RWPE1 (cell line): ENCODE data around the gene KDM6A.

Experiments
- CTCF ChIA-PET: fragments of 350-600 bp; sonication (Branson Sonifier 250); formaldehyde crosslinking; extraction: SDS; loops from one replicate; lab custom pipeline; 2021; lab: Yijun Ruan, JAX
- POLR2A ChIA-PET: fragments of 400-600 bp; formaldehyde crosslinking; extraction: SDS; loops from one replicate; lab custom pipeline; 2020; ENCODE audit warnings: antibody characterized with exemption; ENCODE audit not compliant: low non-redundant PET; lab: Yijun Ruan, JAX
- DNase-seq: peaks from one replicate; pipeline ENCODE4 v3.0.0; 2012; ENCODE audit warnings: low spot score
- H3K27ac ChIP-seq: fragments of 450-650 bp; 2 replicates; pipeline ENCODE4 v1.5.1; 2017
- CTCF ChIP-seq: fragments of 450-650 bp; conservative IDR thresholded peaks from 2 replicates; pipeline ENCODE4 v1.5.1; 2017; ENCODE audit warnings: low read depth, mild to moderate bottlenecking

The KDM6A gene

GRCh38 chrX:45142185-45142584, 269.2 kb downstream of the KDM6A start:
- ChIA-PET CTCF (interaction anchor here (0.6 kb wide), 1 partner anchor 23 kb away, joined by 6 read pairs; no protein-coding TSS in a partner anchor), POLR2A (no interaction called here)
- no peak for TF ChIP-seq CTCF
- no peak overlapping the region for H3K27ac ChIP-seq
- no peak for DNase-seq

- no peak for DNase-seq
- ChIA-PET POLR2A (no interaction called here), CTCF (no interaction called here)
- no peak overlapping the region for H3K27ac ChIP-seq
- TF ChIP-seq CTCF: no peak
Measured at GRCh38 chrX:45143455-45143854, 270.5 kb downstream of the KDM6A start.

- CTCF ChIA-PET: no interaction called here
- no peak for TF ChIP-seq CTCF
- POLR2A ChIA-PET: no interaction called here
- no peak for DNase-seq
- no peak overlapping the region for H3K27ac ChIP-seq
Measured at GRCh38 chrX:45145492-45146215, 272.7 kb downstream of the KDM6A start.

GRCh38 chrX:45150821-45151220, 277.8 kb downstream of the KDM6A start:
- POLR2A ChIA-PET: no interaction called here
- no peak overlapping the region for H3K27ac ChIP-seq
- TF ChIP-seq CTCF: no peak
- DNase-seq: no peak
- CTCF ChIA-PET: no interaction called here

GRCh38 chrX:45154033-45154360, 281.0 kb downstream of the KDM6A start:
- POLR2A ChIA-PET: no interaction called here
- DNase-seq: no peak
- CTCF ChIA-PET: interaction anchor here (0.6 kb wide), 1 partner anchor 13 kb away, joined by 3 read pairs; no protein-coding TSS in a partner anchor
- no peak for TF ChIP-seq CTCF
- H3K27ac ChIP-seq: no peak overlapping the region

GRCh38 chrX:45154462-45154861, 281.5 kb downstream of the KDM6A start:
- DNase-seq: no peak
- no peak for TF ChIP-seq CTCF
- CTCF ChIA-PET: interaction anchor here (0.6 kb wide), 1 partner anchor 13 kb away, joined by 3 read pairs; no protein-coding TSS in a partner anchor
- no peak overlapping the region for H3K27ac ChIP-seq
- POLR2A ChIA-PET: no interaction called here
